NCI-H2196 treated with DMSO at 0.1 percent for 48 hours (cell line): ENCODE data around the gene GPR119.
A peak's percentile ranks its signal among the peaks of the same experiment; 100 is the strongest.
"Not testable (repeated sequence)": the region's sequence is repeated elsewhere in the genome, so short reads cannot be mapped to it uniquely, and the experiment has no call there.

Experiments
- DNase-seq: peaks from one replicate; lab custom pipeline; 2025; ENCODE audit not compliant: unreplicated experiment; lab: John Stamatoyannopoulos, UW

Gene GPR119

DNA sequence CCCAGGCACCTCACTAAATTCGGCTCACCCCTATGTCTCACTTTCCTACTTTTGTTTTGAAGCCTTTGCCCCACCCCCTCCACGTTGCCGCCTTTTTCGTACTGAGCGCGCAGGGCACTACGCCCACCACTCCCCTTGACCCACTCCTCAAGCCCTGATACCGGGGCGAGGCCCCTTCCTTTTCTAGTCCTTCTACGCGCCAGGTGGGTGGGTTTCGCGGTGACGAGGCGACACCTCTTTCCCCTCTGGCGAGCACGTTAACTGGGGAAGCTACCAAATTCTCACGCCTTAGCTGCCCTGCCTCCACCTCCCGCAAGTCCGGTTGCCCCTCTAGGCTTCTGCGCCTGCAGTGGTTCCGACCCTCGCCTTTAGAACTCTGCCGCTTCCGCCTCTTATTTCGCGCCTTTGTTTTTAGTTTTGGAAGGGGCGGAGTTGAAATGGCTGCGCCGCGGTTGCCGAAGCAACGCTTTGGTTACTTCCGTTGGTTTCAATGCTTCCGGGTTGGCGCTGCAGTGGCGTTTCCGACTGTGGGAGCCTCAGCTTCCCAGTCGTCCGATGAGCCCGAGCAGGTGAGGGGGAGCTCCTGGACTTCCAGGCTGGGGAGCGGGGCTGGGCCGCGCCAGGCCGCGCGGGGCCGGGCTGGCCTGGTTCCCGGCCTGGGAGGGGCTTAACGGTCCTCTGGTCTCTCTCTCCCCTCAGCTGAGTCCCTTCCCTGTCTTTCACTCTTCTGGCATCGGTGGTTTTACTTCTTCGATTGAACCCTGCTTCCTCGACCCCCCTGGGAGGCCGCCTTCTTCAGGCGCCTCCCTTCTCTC lies 45.9 kb downstream of the GPR119 start, which contains the start of gene SLC25A14:
Gene SLC25A14, plus strand, starts transcription at position 512 of the 815 bp plus-strand sequence. CDS start 360 bp downstream, outside the sequence.
- peak; percentile 33 for DNase-seq

- DNase-seq = not testable (repeated sequence)
Observed at GRCh38 chrX:130338869-130339268, 46.6 kb downstream of the GPR119 start.

DNA sequence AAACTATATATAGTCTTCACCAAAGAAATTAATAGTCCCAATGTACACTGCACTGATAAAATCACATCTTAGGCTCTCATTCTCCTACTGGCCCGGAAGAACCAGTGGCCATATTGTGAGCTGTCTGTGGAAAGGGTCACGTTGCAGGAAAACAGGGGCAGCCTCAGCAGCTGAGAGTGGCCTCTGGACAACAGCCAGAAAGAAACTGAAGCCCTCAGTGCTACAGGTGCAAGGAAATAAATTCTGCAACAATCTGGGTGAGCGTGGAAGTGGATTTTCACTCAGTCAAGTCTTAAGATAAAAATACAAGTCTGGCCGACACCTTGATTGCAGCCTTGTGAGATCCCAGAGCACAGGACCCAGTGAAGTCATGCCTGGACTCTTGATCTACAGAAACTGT lies 48.9 kb downstream of the GPR119 start:
- no peak for DNase-seq
